Stomach (tissue), 4 donors: ENCODE data around the gene SERTM1.

Source experiments
- CTCF ChIP-seq, 7 experiments: fragments of 450-650 bp in 4 of 7; fragments of 200-600 bp in 3 of 7; sonication (generic) in 3 of 7; IDR thresholded peaks; one replicate each; pipeline ENCODE4 v1.5.1; 2016 to 2019; ENCODE audit warnings: antibody characterized with exemption in 7 of 7, control low read depth in 2 of 7, mild to moderate bottlenecking in 1 of 7
- POLR2A ChIP-seq, 4 donors: fragments of 450-650 bp; IDR thresholded peaks; one replicate each; pipeline ENCODE4 v1.6.1; 2016; ENCODE audit warnings: antibody characterized with exemption in 4 of 4, control low read depth in 2 of 4, mild to moderate bottlenecking in 1 of 4, moderate library complexity in 1 of 4
- POLR2AphosphoS5 ChIP-seq, 3 donors: sonication (generic); formaldehyde crosslinking; IDR thresholded peaks; one replicate each; pipeline ENCODE4 v1.6.1; 2016; ENCODE audit warnings: antibody characterized with exemption in 3 of 3

GRCh38 chr13:36717017-36717416 is 43.2 kb downstream of the SERTM1 start:
- TF ChIP-seq POLR2A (IDR thresholded peaks at IDR 0.05) (no peak), POLR2AphosphoS5 (IDR thresholded peaks at IDR 0.05) (no peak), CTCF (IDR thresholded peaks at IDR 0.05) (no peak)
